ENCODE measurements around the gene HSPA6.

DNA sequence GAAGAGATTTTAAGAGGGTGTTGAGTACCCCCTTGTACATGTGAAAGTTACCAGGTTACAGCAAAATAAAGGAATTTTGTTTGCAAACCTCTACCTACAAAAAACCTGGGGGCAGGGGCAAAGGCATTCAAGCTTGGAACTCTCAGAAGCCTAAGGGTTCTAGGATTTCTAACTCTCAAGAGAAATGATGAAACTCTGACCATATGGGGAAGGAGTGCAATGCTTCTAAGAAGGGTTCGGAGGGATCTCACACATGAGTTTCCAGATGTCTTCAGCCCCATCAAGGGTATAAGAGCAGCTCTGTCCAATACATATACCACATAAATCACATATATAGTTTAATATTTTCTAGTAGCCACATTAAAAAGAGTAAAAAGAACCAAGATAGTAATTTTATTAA lies 26.4 kb upstream of the HSPA6 start:
- TF ChIP-seq CTCF (IDR thresholded peaks at IDR 0.05) (no peak), POLR2A (IDR thresholded peaks at IDR 0.05) (no peak)
